ENCODE results near the gene IGF1R. TPM values are rescaled to one million over a fixed set of nuclear protein-coding genes. Genes with fewer than 3 reads are reported as not detected.
A peak's percentile ranks its signal among the peaks of the same experiment; 100 is the strongest.

Gene IGF1R
- total and polyA plus RNA-seq, 2 of the 13 experiments (the other 11 are each of a cell fraction or from before 2014, with no cell fraction given) = 15.9 to 18.4 TPM

- TF ChIP-seq ZNF598 (CRISPR knock-in tag; IDR thresholded peaks at IDR 0.05; ENCODE audit: borderline replicate concordance) (no peak), TARDBP (CRISPR knock-in tag; IDR thresholded peaks at IDR 0.05) (peak; percentile 80), JDP2 (CRISPR knock-in tag; IDR thresholded peaks at IDR 0.05; ENCODE audit: borderline replicate concordance) (no peak), ADNP (CRISPR knock-in tag; IDR thresholded peaks at IDR 0.05) (no peak), ZSCAN12 (CRISPR knock-in tag; IDR thresholded peaks at IDR 0.05) (no peak), MIXL1 (CRISPR knock-in tag; IDR thresholded peaks at IDR 0.05) (peak; percentile 100), THAP8 (CRISPR knock-in tag; IDR thresholded peaks at IDR 0.05; ENCODE audit: borderline replicate concordance) (no peak), DR1 (CRISPR knock-in tag; IDR thresholded peaks at IDR 0.05) (no peak), ZNF639 (CRISPR knock-in tag; conservative IDR thresholded peaks at IDR 0.05) (no peak), ZNF180 (CRISPR knock-in tag; IDR thresholded peaks at IDR 0.05; ENCODE audit: borderline replicate concordance, low read depth) (no peak), CEBPB (IDR thresholded peaks at IDR 0.05; ENCODE audit: borderline replicate concordance, low read depth, low read length) (no peak; the same call in 1 of the 2 replicates), EHMT2 (IDR thresholded peaks at IDR 0.05; ENCODE audit: borderline replicate concordance, low read depth, low read length) (no peak), DNMT1 (CRISPR knock-in tag; IDR thresholded peaks at IDR 0.05) (no peak), GRHL1 (CRISPR knock-in tag; conservative IDR thresholded peaks at IDR 0.05) (no peak), MYC (CRISPR knock-in tag; IDR thresholded peaks at IDR 0.05; ENCODE audit: borderline replicate concordance) (no peak), CHD2 (IDR thresholded peaks at IDR 0.05; ENCODE audit: low read depth, low read length) (no peak), NONO (IDR thresholded peaks at IDR 0.05) (no peak), NONO (CRISPR knock-in tag; conservative IDR thresholded peaks at IDR 0.05) (no peak), ZNF644 (CRISPR knock-in tag; IDR thresholded peaks at IDR 0.05; ENCODE audit: low read depth) (no peak), CERS6 (CRISPR knock-in tag; IDR thresholded peaks at IDR 0.05) (no peak), IKZF5 (CRISPR knock-in tag; IDR thresholded peaks at IDR 0.05) (no peak; the same call in 1 of the 2 replicates), HNRNPL (IDR thresholded peaks at IDR 0.05; ENCODE audit: low read depth, low read length) (no peak), ZNF260 (CRISPR knock-in tag; IDR thresholded peaks at IDR 0.05; ENCODE audit: borderline replicate concordance, low read depth) (no peak), POLR2A (IDR thresholded peaks at IDR 0.05; ENCODE audit: insufficient read depth in 1 of 2, low read depth in 2 of 2, low read length in 2 of 2) (no peak), KDM1A (CRISPR knock-in tag; IDR thresholded peaks at IDR 0.05) (no peak), ZNF20 (CRISPR knock-in tag; IDR thresholded peaks at IDR 0.05) (no peak), ZNF841 (CRISPR knock-in tag; IDR thresholded peaks at IDR 0.05; ENCODE audit: borderline replicate concordance) (no peak), SP4 (CRISPR knock-in tag; IDR thresholded peaks at IDR 0.05) (no peak), NFE2 (CRISPR knock-in tag; IDR thresholded peaks at IDR 0.05) (no peak)
Measured at GRCh38 chr15:98843844-98844243, 195.5 kb downstream of the IGF1R start (continued).
